GM08714 (cell line): ENCODE measurements around the gene EZH2.

Experiments
- H3K4me3 ChIP-seq: fragments of 200-500 bp; sonication (Bioruptor generic); 2 replicates; pipeline ENCODE4 v1.5.1; 2014; ENCODE audit warnings: mild to moderate bottlenecking, low read length, inconsistent platforms
- ZNF274 ChIP-seq: IDR thresholded peaks from 2 replicates; pipeline ENCODE4 v1.6.1; 2012; ENCODE audit warnings: mild to moderate bottlenecking, low read depth, low read length

The EZH2 gene

DNA sequence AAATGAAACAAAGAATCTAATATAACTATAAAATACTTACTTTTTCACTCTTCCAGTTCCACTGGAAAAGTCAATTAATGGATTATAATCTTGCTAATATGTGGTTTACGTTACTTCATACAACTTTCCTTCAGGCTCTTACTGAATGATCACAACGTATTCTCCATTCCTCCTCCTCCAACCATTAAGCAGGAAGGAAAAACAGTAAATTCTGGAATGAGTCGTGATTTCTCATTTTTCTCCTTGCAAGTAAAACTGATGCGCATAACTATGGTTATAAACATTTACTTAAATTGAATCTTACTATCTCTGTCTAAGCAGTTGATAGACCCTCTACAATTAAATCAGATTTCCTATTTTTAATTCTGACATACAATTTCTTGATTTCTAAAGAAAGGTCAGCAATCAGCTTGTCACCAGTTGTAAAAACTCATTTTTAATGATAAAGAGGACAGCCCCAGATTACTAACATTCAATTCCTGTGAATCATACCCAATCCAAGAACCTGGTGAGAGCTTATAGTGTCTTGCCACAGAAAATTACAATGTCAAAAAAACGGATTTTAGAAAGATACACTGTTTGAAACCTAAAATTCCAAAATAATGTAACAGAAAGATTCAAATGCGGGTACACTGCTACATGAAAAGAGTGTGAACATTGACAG is 64.3 kb downstream of the EZH2 start:
- TF ChIP-seq ZNF274: no peak
- H3K4me3 ChIP-seq: no peak overlapping the region

DNA sequence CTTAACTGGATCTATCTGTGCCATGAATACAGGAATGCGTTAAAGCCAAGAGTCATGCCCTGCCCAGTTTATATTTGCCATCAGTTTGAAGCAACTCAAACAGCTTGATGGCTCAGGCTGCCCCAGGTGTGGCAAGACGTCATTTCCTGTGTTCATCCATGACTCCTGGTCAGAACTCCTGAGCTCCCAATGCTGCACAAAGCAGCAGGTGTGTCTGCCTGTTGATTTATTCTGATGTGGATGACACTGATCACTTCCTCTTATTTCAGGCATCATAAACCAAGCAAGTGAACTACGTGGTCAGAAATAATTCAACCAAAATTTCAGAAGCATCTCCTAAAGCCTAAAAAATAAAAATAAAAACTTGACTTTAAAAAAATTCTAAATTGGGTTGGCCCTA is 68.5 kb downstream of the EZH2 start:
- TF ChIP-seq ZNF274: no peak

GRCh38 chr7:148814922-148815559 is 69.0 kb downstream of the EZH2 start:
- no peak overlapping the region for H3K4me3 ChIP-seq
- no peak for TF ChIP-seq ZNF274

More for the DNA sequence above, 68.5 kb downstream of the EZH2 start:
- H3K4me3 ChIP-seq: no peak overlapping the region

GRCh38 chr7:148813890-148814289 is 70.2 kb downstream of the EZH2 start:
- no peak overlapping the region for H3K4me3 ChIP-seq
- TF ChIP-seq ZNF274: no peak

DNA sequence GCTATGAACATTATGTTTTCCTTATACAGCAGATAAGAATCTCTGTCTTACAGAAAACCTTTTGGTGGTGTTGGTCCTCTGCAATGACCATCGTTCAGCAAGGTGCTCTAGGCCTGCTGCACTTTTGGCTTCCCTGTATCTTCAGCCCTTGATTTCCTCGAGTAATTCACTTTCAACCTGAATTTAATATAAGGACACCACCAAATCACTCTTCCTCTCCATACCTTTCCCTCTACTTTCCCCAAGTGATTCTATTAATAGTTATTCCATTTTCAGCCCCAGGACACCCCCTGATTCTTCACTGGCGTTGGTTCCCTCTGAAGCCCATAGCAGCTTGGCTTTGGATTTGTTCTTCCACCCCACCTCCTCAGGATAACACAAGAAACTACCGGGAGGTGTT is 72.2 kb downstream of the EZH2 start:
- no peak overlapping the region for H3K4me3 ChIP-seq
- TF ChIP-seq ZNF274: no peak

DNA sequence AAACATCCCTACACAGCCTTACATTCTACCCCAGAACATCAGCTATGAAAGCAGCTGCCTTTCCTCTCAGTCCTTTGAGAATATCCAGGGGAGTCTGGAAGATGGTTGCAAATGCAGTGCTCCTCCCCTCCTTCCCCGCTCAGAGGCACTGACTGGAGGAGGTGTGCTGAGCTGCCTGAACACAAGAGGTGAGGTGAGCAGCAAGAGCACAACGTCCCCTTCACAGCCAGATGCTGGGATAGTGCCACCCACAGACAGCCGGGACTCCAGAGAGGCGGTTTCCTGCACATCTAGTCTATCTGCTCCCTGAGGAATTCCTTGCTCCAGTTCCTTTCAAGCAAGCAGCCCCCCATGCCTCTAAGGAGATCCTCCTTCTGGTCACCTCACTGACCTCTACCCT is 74.2 kb downstream of the EZH2 start:
- no peak for TF ChIP-seq ZNF274

DNA sequence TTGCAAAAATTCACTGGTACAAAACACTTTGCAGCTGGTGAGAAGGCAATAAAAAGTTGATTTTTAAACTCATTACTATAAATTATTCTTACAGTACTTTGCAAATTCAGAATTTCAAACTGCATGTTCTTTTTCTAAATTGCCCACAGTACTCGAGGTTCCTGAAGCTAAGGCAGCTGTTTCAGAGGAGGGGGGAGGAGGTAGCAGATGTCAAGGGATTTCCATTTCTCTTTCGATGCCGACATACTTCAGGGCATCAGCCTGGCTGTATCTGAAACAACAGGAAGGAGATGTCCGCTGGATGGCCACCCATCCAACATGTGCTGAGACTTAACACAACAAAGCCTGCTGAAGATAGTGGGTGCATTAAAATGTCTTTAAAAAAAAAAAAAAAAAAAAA is 76.7 kb downstream of the EZH2 start:
- TF ChIP-seq ZNF274: no peak
- no peak overlapping the region for H3K4me3 ChIP-seq

More for the DNA sequence above, 74.2 kb downstream of the EZH2 start:
- H3K4me3 ChIP-seq: no peak overlapping the region

GRCh38 chr7:148806187-148806586 is 77.9 kb downstream of the EZH2 start:
- H3K4me3 ChIP-seq: no peak overlapping the region
- TF ChIP-seq ZNF274: no peak

- H3K4me3 ChIP-seq: no peak overlapping the region
These were observed 79.5 kb downstream of the EZH2 start for GRCh38 chr7:148804343-148805235.

GRCh38 chr7:148803094-148803493 is 81.0 kb downstream of the EZH2 start:
- no peak for TF ChIP-seq ZNF274
- H3K4me3 ChIP-seq: no peak overlapping the region

More at GRCh38 chr7:148804343-148805235, 79.5 kb downstream of the EZH2 start:
- TF ChIP-seq ZNF274: no peak

GRCh38 chr7:148802101-148802493 is 82.0 kb downstream of the EZH2 start:
- no peak overlapping the region for H3K4me3 ChIP-seq
- TF ChIP-seq ZNF274: no peak

DNA sequence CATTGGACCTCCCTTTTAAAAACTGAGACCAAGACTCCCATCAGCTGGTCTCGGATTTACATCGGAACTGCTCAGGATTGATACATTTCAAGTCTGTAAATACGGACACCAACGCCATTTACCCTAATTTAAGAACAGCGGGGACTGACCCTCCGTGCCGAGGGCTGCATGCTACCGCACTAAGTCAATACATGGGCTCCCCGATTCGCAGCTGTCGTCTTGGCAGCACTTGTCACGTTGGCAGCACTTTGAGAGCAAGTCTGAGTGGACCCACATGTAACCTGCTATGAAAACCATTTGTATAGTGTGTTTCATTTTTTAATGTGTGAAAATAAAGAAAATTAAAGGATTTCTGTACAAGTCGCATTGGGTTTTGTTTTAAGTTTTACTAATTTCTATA is 83.4 kb downstream of the EZH2 start:
- no peak overlapping the region for H3K4me3 ChIP-seq
- TF ChIP-seq ZNF274: no peak

DNA sequence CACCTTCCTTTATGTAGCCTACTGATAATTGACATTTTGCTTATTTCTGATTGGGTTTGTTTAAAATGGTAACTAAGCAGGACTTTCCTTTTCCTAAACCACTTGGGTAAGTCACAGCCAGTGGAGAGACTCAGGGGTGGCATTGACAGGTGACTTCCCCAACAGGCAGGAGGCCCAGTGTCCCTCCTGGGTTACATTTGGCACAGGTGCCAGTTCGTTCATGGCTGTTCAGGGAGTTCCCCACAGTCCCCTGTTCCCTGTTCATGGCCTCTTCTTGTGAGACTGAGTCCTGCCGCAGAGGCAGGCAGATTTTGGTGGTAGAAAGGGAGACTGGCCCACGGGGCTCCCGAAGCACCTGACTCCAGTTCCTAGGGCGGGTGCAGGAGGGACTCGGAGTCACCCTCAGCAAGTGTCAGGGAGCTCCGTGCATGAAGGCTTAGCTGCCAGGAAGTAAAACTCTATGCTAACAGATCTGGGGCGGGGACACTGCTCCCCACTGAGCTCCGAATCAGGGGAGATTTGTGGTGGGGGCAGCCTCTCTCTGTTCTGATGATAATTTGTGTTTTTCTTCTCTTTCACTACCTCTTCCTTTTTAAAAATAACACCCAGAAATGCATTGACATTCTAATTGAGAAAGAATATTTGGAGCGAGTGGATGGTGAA is 84.1 kb downstream of the EZH2 start:
- no peak for TF ChIP-seq ZNF274
- no peak overlapping the region for H3K4me3 ChIP-seq

GRCh38 chr7:148796841-148797240 is 87.2 kb downstream of the EZH2 start:
- H3K4me3 ChIP-seq: no peak overlapping the region
- no peak for TF ChIP-seq ZNF274
